GM19455 (cell line): Measurements from ENCODE around the gene SUMF2.
"Not testable (repeated sequence)": the region's sequence is repeated elsewhere in the genome, so short reads cannot be mapped to it uniquely, and the experiment has no call there.

ENCODE experiments used
- ATAC-seq: cut with Tn5 transposase; IDR thresholded peaks from one replicate; pipeline ENCODE4 v1.9.1; 2021; ENCODE audit not compliant: unreplicated experiment

SUMF2 gene

DNA sequence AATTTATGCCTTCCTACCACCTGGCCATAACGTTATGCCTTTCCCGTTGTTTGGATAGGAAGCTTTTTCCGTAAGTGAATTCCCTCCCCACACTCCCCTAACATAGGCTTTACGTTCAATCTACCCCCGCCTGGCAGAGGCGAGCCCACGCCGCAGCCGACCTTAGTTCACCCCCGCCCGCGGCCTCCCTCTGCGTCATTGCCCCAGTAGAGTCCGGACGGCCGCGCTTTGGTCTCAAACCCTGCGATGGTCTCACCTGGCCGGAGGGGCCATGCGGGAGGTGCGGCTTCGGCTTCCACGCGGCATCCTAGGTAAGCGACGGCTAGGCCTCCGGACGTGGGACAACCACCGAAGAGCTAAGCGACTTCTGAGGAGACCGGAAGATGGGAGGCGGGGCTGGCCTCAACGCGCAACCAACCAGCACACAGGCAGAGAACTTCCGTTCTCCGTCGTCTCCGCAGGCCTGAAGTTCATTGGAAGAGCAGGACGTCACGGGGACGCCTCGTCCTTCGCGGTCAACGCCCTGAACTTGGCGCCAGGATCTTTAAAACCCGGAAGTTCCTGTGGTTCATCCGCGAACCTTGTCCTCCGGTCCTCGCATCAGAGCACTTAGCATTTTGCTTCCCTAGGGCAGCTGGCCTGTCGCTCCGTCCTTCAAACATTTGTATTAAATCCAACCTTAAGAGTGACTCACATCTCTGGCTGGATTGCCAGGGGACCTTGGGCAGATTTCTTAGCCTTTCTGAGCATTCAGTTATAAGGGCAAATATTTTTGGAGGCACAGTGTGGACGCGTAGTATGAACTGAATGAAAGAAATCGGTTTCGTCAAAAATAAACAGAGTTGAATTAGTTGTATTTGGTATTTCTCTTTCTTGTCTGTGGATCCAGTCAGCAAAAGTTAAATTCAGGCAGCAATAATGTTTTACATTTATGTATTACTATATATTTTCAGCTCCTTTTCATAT lies 42.3 kb downstream of the SUMF2 start, which contains the start of gene CHCHD2:
Gene CHCHD2 (minus strand): TSS at position 369 of the 966 bp plus-strand sequence. CDS start 63 bp downstream, at position 306.
- ATAC-seq, result peak; percentile 99

DNA sequence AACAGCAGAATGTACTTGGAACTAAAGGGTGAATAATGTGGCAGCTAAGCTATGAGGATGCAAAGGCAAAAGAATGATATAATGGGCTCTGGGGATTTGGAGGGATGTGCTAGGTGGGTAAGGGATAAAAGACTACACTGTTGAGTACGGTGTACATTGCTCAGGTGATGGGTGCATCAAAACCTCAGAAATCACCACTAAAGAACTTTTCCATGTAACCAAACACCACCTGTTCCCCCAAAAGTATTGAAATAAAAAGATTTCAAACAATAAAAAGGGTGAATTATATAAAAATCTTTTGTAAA lies 43.8 kb downstream of the SUMF2 start:
- no peak for ATAC-seq

DNA sequence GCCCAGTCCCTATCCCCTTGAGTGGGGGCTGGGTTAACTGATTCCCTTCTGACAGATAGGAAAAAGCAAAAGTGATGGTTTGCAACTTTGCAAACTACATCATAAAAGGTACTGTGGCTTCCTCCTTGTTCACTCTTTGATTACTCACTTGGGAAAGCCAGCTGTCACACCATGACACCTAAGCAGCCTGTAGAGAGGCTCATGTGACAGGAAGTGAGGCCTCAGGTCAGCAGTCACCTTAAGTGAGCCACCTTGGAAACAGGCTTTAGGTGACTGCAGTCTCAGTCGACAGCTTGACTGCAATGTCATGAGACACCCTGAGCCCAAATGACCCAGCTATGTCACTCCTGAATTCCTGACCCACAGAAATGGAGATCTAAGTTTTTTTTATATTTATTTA lies 46.5 kb downstream of the SUMF2 start:
- no peak for ATAC-seq

DNA sequence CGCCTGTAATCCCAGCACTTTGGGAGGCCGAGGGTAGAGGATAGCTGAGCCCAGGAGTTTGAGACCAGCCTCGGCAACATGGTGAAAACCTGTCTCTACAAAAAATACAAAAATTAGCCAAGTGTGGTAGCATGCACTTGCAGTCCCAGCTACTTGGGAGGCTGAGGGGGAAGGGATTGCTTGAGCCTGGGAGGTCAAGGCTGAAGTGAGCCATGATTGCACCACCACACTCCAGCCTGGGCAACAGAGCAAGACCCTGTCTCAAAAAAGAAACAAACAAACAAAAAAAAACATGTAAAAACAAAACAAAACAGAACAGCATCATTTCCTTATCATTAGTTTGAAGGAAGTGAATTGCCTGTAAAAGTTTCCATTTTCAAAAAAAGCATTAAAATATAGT lies 48.2 kb downstream of the SUMF2 start:
- not testable (repeated sequence) for ATAC-seq

DNA sequence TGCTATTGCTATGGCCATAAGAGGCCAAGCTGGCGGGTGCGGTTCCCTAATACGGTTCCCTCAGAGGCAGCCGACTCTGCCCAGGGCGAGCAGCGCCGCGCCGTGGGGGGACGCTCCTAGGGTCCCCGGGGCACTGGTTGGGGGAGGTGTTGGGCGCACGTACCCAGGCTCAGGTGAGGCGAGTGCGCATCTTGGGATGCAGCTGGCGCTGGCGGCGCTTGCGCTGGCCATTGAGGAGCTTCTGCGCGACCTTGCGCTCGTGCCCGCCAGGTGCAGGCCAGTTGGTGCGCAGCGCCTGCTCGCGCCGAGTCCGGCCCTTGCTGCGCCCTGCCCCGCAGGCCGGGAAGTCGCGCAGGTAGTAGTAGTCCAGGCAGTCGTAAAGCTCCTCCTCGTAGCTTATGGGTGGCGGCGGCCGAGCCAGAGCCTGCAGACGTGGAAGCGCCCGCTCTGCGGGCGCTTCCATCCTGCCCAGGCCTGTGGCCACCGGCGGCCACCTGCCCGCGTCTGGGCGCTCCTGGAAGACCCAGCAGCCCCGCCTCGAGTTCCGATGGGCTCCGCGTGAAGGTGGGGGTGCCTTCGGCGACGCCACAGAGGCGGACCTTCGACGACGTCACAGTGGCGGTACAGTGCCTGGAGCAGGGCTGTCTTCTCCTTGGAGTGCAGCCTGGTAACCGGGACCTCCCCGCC lies 51.9 kb downstream of the SUMF2 start, which contains the start of gene NUPR2:
Gene NUPR2 (minus strand): TSS at position 566 of the 687 bp plus-strand sequence. CDS start 103 bp downstream, at position 463.
- ATAC-seq, result no peak

DNA sequence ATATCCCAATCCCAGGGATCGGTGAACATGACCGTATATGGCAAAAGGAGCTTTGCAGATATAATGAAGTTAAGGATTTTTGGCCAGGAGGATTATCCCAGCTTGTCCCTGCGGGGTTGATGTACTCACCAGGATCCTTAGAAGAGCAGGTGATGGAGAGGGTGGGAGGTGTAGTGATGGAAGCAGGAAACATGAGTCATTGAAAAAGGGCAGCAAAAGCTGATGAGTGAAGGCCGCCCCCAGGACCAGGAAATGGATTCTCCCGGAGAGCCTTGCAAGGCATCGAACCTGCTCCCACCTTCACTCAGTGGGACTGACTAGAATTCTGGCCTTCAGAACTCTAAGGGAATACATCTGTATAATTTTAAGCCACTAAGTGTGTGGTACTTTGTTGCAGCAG lies 57.4 kb downstream of the SUMF2 start:
- ATAC-seq, result no peak

DNA sequence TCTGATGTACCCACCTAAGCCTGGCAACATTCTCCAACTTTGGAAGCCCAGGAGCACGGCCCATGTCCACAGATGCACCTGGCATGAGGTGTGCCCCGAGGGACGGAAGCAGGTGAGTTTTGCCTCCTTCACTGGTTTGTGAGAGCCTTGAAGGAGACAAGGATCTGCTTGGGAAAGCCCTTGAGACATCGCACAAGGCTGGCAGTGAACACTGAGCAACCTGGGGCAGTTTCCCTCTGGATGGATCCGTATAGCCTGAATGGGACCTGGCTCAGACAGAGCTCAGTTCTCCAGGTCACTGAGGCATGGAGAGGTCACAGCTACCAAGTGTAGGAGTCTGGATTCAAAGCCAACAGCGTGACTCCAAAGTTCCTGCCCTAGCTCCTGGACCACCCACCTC lies 60.9 kb downstream of the SUMF2 start:
- no peak for ATAC-seq

DNA sequence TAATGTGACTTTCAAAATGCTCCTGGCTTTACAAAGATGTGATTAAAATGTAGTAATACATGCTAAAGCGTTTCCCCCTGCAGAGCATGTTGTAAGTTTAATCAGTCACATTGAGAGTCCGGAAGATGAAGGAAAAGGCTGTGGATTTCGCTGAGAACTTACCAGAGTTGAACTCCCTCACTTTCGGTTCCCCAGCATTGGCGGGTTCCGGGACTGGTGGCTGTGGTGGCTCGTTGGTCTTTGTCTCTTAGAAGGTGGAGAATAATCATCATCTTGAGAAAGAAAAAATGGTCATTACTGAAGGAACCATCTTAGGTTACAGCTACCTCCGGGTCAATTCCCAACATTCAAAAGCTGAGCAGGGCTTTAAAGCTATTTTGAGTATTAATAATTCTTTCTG lies 61.7 kb downstream of the SUMF2 start:
- no peak for ATAC-seq

DNA sequence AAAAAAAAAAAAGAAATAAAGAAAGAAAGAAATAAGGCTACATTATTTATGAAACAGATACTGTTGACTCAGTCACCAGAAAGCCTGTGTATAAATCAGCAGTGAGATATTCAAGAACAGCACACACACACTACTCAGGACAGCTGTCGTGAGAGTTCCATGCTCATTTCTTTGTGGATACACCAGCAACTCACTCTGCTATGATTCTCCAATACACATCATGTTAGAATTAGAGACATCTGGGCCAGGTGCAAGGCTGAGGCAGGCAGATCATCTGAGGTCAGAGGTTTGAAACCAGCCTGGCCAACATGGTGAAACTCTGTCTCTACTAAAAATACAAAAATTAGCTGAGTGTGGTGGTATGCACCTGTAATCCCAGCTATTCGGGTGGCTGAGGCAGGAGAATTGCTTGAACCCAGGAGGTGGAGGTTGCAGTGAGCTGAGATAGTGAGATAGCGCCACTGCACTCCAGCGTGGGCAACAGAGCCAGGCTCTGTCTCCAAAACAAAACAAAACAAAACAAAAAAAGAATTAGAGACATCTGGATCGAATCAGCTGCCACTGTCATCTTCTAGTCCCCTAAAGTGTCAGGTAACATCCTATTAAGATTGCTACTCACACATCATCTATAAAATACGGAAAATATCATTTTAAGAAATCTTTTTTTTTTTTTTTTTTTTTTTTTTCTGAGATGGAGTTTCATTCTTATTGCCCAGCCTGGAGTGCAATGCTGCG lies 63.3 kb downstream of the SUMF2 start:
- no peak for ATAC-seq
